NT2/D1 (cell line): ENCODE data around the gene AFF3.

Experiments used
- SUZ12 ChIP-seq: IDR thresholded peaks from 2 replicates; pipeline ENCODE4 v1.6.1; 2011; ENCODE audit not compliant: insufficient read length, insufficient read depth; ENCODE audit errors: extremely low read depth
- YY1 ChIP-seq: IDR thresholded peaks from 2 replicates; pipeline ENCODE4 v1.6.1; 2011; ENCODE audit not compliant: insufficient read length, insufficient read depth
- ZNF274 ChIP-seq: IDR thresholded peaks from 2 replicates; pipeline ENCODE4 v1.6.1; 2011; ENCODE audit warnings: mild to moderate bottlenecking, low read depth, low read length

GRCh38 chr2:99561804-99562203 is 580.6 kb downstream of the AFF3 start:
- TF ChIP-seq YY1 = no peak
- TF ChIP-seq ZNF274 = no peak
- no peak for TF ChIP-seq SUZ12
